PC-9 (cell line): Measurements from ENCODE around the gene DSCAML1.

Experiments
- EZH2 ChIP-seq: fragments of 200-600 bp; sonication (generic); IDR thresholded peaks from 2 replicates; pipeline ENCODE4 v1.8.0; 2017; ENCODE audit warnings: antibody characterized with exemption, low read depth
- TF ChIP-seq, protein P1 (sequence below): fragments of 200-600 bp; sonication (generic); conservative IDR thresholded peaks from 2 replicates; pipeline ENCODE4 v1.6.1; 2017; ENCODE audit warnings: mixed run types, antibody characterized with exemption, mild to moderate bottlenecking, moderate library complexity

DNA sequence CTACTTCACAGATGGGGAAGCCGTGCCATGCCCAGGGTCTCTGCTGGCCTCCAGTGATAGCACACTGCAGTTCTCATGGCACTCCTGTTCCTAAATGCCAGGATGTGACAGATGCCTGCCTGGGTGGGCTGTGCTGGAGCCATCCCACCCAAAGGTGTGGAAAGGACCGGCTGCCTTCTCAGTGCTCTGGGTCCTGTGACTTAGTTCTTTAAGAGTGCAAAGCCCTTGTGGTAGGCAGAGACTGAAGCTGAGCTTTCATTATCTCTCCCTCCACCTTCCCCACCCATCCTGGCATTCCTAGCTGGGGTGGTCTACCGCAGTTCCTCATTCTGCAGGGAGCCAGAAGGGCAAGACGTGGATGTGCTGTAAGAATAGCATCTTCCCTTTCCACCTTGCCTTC is 319.3 kb downstream of the DSCAML1 start:
- TF ChIP-seq, protein P1, sequence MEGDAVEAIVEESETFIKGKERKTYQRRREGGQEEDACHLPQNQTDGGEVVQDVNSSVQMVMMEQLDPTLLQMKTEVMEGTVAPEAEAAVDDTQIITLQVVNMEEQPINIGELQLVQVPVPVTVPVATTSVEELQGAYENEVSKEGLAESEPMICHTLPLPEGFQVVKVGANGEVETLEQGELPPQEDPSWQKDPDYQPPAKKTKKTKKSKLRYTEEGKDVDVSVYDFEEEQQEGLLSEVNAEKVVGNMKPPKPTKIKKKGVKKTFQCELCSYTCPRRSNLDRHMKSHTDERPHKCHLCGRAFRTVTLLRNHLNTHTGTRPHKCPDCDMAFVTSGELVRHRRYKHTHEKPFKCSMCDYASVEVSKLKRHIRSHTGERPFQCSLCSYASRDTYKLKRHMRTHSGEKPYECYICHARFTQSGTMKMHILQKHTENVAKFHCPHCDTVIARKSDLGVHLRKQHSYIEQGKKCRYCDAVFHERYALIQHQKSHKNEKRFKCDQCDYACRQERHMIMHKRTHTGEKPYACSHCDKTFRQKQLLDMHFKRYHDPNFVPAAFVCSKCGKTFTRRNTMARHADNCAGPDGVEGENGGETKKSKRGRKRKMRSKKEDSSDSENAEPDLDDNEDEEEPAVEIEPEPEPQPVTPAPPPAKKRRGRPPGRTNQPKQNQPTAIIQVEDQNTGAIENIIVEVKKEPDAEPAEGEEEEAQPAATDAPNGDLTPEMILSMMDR: no peak
- TF ChIP-seq EZH2: no peak
